A673 (cell line): ENCODE data around the gene DOK3.

Experiments used
- EZH2 ChIP-seq: fragments of 200-600 bp; sonication (generic); IDR thresholded peaks from 2 replicates; pipeline ENCODE4 v1.6.1; 2017; ENCODE audit warnings: borderline replicate concordance, low read depth, mild to moderate bottlenecking, mixed read lengths, antibody characterized with exemption, low read length; ENCODE audit not compliant: poor library complexity, severe bottlenecking
- TF ChIP-seq, protein P1 (sequence below): fragments of 300-800, 200-600 bp; sonication (generic); conservative IDR thresholded peaks from 2 replicates; pipeline ENCODE4 v1.5.1; 2017; ENCODE audit warnings: low read depth, mild to moderate bottlenecking, antibody characterized with exemption, low read length, moderate library complexity, mixed read lengths

DNA sequence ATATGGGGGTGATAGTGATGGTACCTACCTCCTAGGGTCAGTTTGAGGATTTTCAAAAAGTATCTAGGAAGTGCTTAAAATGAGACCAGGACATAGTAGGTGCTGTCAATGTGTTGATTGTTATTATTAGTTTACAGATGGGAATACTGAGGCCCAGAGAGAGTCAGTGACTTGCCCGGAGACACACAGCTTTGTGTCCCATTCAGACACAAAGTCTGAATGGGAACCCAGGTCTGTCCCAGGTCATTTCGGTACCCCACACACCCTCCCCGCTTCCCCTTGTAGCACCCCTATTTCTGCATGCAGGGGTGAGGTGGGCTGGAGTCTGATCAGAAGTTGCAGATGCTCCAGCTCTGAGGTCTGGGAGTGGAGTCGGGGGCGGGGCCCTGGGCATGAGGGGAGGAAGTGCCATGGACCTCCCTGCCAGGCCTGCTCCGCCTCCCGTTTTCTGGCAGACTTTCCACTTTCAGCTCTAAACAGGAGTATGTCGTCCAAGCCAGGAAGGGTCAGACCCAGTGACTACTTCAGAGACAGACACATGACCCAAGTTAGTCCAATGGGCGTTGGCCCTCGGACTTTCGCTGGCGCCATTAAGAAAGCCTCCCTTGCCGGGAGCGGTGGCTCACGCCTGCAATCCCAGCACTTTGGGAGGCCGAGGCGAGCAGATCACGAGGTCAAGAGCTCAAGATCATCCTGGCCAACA lies 32.9 kb downstream of the DOK3 start:
- TF ChIP-seq, protein P1, sequence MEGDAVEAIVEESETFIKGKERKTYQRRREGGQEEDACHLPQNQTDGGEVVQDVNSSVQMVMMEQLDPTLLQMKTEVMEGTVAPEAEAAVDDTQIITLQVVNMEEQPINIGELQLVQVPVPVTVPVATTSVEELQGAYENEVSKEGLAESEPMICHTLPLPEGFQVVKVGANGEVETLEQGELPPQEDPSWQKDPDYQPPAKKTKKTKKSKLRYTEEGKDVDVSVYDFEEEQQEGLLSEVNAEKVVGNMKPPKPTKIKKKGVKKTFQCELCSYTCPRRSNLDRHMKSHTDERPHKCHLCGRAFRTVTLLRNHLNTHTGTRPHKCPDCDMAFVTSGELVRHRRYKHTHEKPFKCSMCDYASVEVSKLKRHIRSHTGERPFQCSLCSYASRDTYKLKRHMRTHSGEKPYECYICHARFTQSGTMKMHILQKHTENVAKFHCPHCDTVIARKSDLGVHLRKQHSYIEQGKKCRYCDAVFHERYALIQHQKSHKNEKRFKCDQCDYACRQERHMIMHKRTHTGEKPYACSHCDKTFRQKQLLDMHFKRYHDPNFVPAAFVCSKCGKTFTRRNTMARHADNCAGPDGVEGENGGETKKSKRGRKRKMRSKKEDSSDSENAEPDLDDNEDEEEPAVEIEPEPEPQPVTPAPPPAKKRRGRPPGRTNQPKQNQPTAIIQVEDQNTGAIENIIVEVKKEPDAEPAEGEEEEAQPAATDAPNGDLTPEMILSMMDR = no peak
- no peak for TF ChIP-seq EZH2
